GM21447 (cell line): ENCODE measurements around the gene DRP2.
"Not testable (repeated sequence)": the region's sequence is repeated elsewhere in the genome, so short reads cannot be mapped to it uniquely, and the experiment has no call there.

Experiments used
- ATAC-seq: cut with Tn5 transposase; IDR thresholded peaks from one replicate; pipeline ENCODE4 v1.9.1; 2021; ENCODE audit not compliant: unreplicated experiment

DRP2 gene

GRCh38 chrX:101231080-101231479, 11.5 kb downstream of the DRP2 start:
- ATAC-seq: no peak

- ATAC-seq: no peak
Measured at GRCh38 chrX:101232316-101232715, 12.7 kb downstream of the DRP2 start.

- no peak for ATAC-seq
Measured at GRCh38 chrX:101237041-101237440, 17.5 kb downstream of the DRP2 start.

GRCh38 chrX:101241531-101241930, 21.9 kb downstream of the DRP2 start:
- ATAC-seq: no peak

- no peak for ATAC-seq
Measured at GRCh38 chrX:101252634-101253033, 33.0 kb downstream of the DRP2 start.

GRCh38 chrX:101257448-101258258, 38.1 kb downstream of the DRP2 start:
- ATAC-seq: no peak

- no peak for ATAC-seq
Measured at GRCh38 chrX:101258259-101258581, 38.6 kb downstream of the DRP2 start.

GRCh38 chrX:101260435-101260834, 40.8 kb downstream of the DRP2 start:
- ATAC-seq: no peak

GRCh38 chrX:101262590-101262989, 43.0 kb downstream of the DRP2 start:
- no peak for ATAC-seq

GRCh38 chrX:101263766-101264165, 44.2 kb downstream of the DRP2 start:
- no peak for ATAC-seq

- no peak for ATAC-seq
Measured at GRCh38 chrX:101265869-101266428, 46.4 kb downstream of the DRP2 start.

GRCh38 chrX:101274198-101274597, 54.6 kb downstream of the DRP2 start:
- no peak for ATAC-seq

- no peak for ATAC-seq
Measured at GRCh38 chrX:101276238-101276637, 56.7 kb downstream of the DRP2 start.

GRCh38 chrX:101287402-101287801, 67.8 kb downstream of the DRP2 start:
- ATAC-seq: no peak

GRCh38 chrX:101290957-101291603, 71.5 kb downstream of the DRP2 start, which contains the start of gene TAF7L:
Gene TAF7L (minus strand): TSS chrX:101291334. CDS start chrX:101287543, 3,791 bp downstream.
- ATAC-seq: no peak

- not testable (repeated sequence) for ATAC-seq
Measured at GRCh38 chrX:101295603-101296002, 76.0 kb downstream of the DRP2 start.

GRCh38 chrX:101303790-101304189, 84.2 kb downstream of the DRP2 start:
- no peak for ATAC-seq
